ENCODE data around the gene BBIP1. TPM values are rescaled to one million over a fixed set of nuclear protein-coding genes. Genes with fewer than 3 reads are reported as not detected.

Gene BBIP1, protein sequence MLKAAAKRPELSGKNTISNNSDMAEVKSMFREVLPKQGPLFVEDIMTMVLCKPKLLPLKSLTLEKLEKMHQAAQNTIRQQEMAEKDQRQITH
- polyA plus RNA-seq (ENCODE audit: insufficient read length): 20.8 TPM

- peak; percentile 99 for DNase-seq
Observed at GRCh38 chr10:110918643-110919348, at the start of gene BBIP1. Gene BBIP1 (minus strand): TSS chr10:110919180. CDS start chr10:110918157, 1,023 bp downstream.

DNA sequence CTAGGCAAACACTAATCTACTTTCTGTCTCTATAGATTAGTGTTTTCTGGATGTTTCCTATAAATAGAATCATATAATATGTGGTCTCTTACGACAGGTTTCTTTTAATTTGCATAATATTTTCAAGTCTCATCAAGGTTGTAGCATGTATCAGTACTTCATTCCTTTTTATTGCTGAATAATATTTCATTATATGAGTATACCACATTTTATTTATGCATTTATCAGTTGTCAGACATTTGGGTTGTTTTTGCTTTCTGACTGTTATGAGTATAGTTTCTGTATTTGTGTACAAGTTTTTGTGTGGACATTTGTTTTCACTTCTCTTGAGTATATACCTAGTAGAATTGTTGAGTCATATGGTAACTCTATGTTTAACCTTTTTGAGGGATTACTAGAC, 48.7 kb upstream of the BBIP1 start:
- DNase-seq: no peak

GRCh38 chr10:110967009-110967630, 48.1 kb upstream of the BBIP1 start:
- DNase-seq: no peak

GRCh38 chr10:110966146-110966545, 47.2 kb upstream of the BBIP1 start:
- DNase-seq: no peak

GRCh38 chr10:110965216-110965615, 46.2 kb upstream of the BBIP1 start:
- no peak for DNase-seq

DNA sequence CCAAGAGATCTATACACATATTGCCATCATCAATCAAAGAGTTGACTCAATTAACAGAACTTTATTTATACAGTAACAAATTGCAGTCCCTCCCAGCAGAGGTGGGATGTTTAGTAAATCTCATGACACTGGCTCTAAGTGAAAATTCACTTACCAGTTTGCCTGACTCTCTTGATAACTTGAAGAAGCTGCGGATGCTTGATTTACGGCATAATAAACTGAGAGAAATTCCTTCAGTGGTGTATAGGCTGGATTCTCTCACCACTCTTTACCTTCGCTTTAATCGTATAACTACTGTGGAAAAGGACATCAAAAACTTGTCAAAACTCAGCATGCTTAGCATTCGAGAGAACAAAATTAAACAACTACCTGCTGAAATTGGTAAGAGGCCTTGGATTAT, 45.7 kb upstream of the BBIP1 start:
- DNase-seq: no peak

- DNase-seq: no peak
Observed at GRCh38 chr10:110963162-110963561, 44.2 kb upstream of the BBIP1 start.

- no peak for DNase-seq
Observed at GRCh38 chr10:110962443-110962842, 43.5 kb upstream of the BBIP1 start.

GRCh38 chr10:110960333-110960712, 41.3 kb upstream of the BBIP1 start:
- DNase-seq: peak; percentile 2

DNA sequence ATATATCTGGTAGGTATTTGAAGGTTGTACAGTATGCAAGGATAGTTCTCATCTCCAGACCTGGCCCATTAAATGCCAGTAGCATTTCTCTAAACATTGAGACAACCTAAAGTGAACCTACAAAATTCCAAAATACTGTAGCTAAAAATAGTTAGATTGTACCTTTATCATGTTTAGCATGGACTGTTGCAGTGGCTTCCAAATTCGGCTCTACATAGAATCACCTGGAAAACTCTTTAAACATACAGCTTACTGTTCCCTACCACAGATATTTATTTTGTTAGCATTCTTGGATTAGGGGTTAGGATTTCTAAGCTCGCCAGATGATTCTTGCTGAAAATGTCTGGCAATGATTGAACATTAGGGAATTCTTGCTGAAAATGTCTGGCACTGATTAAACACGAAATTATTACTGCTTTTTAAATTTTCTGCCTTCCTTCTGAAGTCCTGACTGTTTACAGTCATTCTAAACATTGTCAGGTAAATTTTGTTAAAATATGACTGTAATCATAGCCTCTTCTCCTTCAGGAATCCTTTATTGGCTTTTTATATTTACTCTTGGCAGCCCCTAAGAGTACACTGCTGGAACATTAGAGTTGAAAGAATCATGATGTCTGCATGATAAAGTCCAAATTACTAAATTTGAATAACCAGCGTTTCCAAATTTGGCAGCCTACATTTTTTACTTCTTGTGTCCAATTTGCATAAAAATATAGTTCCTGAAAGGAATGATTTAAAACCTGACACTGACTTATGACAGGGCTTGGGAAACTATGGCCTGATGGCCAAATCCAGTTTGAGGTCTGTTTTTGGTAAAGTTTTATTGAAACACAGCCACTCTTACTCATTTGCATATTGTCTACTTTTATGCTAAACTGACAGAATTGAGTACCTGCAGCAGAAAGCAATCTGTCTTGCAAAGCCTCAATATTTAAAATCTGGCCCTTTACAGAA, 40.7 kb upstream of the BBIP1 start:
- DNase-seq: peak; percentile 6

DNA sequence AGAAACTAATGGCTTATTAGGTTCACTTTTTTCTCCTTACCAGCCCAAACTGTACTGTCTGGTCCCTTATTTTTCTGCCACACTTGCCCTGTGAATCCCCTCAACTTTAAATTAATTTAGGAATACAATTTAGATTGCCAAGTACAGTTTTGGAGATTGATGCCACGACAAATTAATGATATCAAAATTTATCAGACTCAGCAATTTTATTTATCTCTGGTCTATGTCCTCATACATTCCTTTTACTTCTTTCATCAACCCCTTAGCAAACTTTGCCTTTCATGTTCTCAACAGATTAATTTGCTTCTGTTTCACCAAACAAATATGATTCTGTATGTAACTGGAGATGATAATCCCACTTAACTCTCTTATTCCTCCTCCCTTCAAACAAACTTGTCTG, 38.6 kb upstream of the BBIP1 start:
- DNase-seq: no peak

GRCh38 chr10:110951381-110951780, 32.4 kb upstream of the BBIP1 start:
- DNase-seq: no peak

DNA sequence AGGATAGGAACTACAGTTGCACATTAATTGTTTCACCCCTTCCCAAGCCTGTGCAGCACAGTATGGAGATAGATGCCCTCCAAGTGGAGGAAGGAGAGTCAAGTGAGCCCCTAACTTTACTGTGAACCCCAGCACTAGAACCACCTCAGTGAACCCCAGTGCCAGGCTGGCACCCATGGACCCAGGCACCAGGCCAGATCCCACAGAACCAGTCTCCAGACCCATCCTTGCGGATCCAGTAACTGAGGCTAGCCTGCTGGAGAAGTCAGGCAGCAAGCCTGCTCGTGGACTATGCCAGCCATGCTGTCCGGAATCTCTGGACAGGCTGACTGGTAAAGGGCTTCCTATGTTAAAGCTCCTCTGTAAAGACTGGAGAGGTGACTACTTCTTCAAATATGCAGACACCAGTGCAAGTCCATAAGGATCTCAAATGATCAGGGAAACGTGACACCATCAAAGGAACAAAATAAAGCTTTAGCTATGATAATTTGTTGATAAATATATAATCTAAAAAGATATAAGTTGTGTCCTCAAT, 28.1 kb upstream of the BBIP1 start:
- DNase-seq: no peak

- DNase-seq: no peak
Observed at GRCh38 chr10:110946496-110946895, 27.5 kb upstream of the BBIP1 start.

DNA sequence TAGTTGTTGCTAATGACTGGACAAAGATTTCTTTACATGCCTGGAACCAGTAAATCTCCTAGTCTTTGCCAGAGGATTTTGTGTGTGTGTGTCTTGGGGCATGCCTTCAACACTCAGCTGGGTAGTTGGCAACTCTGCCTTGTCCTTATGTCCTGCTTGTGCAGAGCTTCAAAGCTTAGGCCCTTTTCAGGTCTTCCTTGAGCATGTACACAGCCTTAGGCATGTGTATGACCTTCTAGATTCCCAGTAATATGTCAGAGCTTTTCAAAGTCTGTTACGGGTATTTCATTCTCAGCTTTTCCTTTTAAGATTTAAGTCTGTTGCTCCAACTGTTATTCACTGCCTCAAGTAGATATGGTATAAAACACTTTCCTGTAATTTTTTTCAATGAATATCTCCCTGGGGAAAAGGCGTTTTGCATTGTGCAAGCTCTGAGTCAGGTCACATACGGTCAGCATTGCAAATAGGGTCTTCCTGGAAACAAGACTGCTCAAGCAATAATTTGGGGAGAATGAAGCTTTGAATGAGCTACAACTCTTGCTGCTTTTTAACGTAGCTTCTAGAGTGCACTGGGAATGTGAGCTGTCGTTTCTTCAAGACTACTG, 25.9 kb upstream of the BBIP1 start:
- no peak for DNase-seq

DNA sequence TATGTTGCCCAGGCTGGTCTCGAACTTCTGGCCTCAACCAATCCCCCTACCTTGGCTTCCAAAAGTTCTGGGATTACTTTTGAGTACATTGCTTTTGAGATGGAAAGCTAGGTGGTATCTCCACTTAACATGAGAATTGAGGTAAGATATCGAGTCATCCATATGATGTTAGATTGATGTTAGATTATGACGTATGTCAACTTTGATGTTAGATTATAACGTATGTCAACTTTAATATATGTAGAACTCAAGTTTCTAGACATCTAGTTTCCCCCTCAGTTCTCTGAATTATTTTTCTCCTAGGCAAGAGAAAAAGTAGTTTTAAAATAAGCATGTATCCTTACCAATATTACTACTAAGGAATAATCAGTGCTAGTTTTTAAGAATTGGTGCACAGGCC, 20.4 kb upstream of the BBIP1 start:
- no peak for DNase-seq

- DNase-seq: no peak
Observed at GRCh38 chr10:110936757-110937156, 17.8 kb upstream of the BBIP1 start.

DNA sequence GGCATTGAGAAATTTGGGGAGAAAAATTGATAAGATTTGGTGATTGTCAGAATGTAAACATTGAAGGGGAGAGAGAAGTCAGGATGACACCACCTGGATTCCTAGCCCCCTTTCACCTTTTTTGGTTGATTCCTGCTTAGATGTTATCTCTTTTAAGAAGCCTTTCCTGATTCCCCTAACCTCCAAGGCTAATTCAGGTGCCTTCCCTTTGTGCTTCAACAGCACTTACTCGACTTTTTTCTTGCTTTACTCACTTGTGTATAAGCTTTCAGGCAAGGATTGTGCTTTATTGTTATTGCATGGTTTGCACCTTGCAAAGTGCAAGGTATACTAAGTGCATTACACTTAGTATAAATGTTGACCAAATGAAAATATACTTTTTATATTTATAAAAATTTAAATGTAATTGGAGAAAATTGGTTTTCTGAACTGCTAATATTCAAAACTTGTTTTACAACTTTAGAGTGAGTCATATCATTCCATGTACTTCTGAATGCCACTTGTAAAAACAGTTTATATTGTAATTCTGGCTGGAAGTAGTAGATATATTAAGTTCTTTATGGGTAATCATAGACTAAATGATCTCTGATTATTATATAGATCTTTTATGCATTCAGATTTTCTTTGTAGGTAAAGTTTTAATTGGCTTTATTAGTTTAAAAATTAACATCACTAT, 13.7 kb upstream of the BBIP1 start:
- no peak for DNase-seq

DNA sequence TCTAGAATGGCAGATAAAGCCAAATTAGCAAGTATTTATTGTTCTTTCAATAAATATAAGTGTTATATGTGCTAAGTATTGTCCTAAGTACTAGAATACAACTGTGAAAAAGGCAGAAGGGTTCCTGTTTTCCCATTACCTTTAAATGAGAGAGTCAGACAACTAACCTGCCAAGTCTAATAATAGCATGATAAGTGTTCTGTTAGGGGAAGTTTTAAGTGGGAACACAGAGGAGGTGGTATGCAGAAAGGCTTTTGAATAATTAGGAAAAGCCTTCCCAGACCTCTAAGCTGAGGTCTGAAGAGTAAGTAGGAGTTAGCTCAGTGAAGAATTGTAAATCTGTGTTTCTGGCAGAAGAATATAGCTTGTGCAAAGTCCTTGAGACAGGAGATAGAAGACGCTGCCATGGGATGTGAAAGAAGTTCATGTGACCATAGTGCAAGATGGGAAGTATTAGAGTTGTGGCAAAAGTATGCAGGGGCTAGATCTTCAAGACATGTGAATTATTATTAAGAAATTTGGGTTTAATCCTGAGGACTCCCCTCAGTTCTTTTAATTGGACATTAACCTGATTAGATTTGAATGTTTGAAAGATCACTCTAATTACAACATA, 12.9 kb upstream of the BBIP1 start:
- DNase-seq: no peak

GRCh38 chr10:110927461-110927860, 8.5 kb upstream of the BBIP1 start:
- DNase-seq: no peak

GRCh38 chr10:110923856-110924493, 5.0 kb upstream of the BBIP1 start:
- DNase-seq: no peak
